WI38 (cell line): ENCODE data around the gene TMUB2.

Source experiments
- H3K4me3 ChIP-seq: 2 replicates; pipeline ENCODE4 v1.5.1; 2011; ENCODE audit warnings: low read depth, mild to moderate bottlenecking, control low read depth, low read length
- TF ChIP-seq, protein P1 (sequence below): IDR thresholded peaks from 2 replicates; pipeline ENCODE4 v1.5.1; 2012; ENCODE audit warnings: low read depth, mild to moderate bottlenecking, control low read depth, low read length

The TMUB2 gene

GRCh38 chr17:44149750-44150329 is 36.9 kb upstream of the TMUB2 start:
- TF ChIP-seq, protein P1, sequence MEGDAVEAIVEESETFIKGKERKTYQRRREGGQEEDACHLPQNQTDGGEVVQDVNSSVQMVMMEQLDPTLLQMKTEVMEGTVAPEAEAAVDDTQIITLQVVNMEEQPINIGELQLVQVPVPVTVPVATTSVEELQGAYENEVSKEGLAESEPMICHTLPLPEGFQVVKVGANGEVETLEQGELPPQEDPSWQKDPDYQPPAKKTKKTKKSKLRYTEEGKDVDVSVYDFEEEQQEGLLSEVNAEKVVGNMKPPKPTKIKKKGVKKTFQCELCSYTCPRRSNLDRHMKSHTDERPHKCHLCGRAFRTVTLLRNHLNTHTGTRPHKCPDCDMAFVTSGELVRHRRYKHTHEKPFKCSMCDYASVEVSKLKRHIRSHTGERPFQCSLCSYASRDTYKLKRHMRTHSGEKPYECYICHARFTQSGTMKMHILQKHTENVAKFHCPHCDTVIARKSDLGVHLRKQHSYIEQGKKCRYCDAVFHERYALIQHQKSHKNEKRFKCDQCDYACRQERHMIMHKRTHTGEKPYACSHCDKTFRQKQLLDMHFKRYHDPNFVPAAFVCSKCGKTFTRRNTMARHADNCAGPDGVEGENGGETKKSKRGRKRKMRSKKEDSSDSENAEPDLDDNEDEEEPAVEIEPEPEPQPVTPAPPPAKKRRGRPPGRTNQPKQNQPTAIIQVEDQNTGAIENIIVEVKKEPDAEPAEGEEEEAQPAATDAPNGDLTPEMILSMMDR: no peak
- no peak overlapping the region for H3K4me3 ChIP-seq

GRCh38 chr17:44152875-44153274 is 33.9 kb upstream of the TMUB2 start:
- TF ChIP-seq, protein P1: no peak

DNA sequence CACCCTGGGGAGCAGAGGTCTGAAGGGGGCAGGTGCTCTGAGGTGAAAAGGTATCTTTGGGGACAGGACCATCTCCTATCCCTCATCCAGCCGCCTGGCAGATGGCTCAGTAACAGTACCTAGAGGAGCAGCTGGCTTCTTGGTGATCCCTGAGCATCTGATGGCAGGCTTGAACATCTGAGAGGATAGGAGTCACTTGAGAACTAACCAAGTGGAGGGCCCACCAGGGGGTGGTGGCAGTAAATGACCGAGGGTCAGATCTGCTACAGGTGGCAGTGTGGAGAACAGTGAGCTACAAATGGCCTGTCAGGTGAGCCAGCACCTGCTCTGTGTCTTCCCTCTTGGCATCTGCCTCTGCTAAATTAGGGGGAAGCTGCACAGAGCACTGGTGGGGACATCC is 31.3 kb upstream of the TMUB2 start:
- TF ChIP-seq, protein P1: no peak
- H3K4me3 ChIP-seq: no peak overlapping the region

More at GRCh38 chr17:44152875-44153274, 33.9 kb upstream of the TMUB2 start:
- no peak overlapping the region for H3K4me3 ChIP-seq

DNA sequence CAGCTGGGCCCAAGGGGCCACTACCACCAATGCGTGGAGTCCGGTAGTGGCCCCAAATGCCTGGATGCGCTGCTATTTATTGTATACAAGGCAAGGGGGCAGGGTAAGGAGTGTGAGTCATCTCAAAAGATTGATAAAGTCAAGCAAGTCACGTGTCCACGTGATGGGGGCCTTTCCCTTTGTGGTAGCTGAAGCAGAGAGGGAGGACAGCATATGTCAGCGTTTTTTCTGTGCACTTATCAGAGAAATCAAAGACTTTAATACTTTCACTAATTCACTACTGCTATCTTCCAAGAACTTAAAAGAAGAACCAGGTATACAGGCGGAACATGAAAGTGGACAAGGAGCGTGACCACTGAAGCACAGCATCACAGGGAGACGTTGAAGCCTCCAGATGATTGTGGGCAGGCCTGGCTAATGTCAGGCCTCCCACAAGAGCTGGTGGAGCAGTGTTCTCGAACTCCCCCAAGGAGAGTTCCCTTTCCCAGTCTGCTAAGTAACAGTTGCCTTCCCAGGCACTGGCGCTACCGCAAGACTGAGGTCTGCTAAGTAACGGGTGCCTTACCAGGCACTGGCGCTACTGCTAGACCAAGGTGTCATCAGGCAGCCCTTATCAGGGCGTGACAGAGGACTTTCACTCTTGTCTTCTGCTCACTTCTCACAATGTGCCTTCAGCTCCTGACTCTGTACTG is 27.1 kb upstream of the TMUB2 start:
- no peak overlapping the region for H3K4me3 ChIP-seq
- TF ChIP-seq, protein P1: no peak

GRCh38 chr17:44164476-44164875 is 22.3 kb upstream of the TMUB2 start:
- TF ChIP-seq, protein P1: no peak
- no peak overlapping the region for H3K4me3 ChIP-seq

- H3K4me3 ChIP-seq: no peak overlapping the region
- TF ChIP-seq, protein P1: no peak
Measured at GRCh38 chr17:44167181-44167861, 19.5 kb upstream of the TMUB2 start.

GRCh38 chr17:44170135-44170498 is 16.7 kb upstream of the TMUB2 start:
- peak overlapping the region; percentile 8; the same call in 1 of the 2 replicates for H3K4me3 ChIP-seq
- TF ChIP-seq, protein P1: no peak
